Measurements from ENCODE around the gene DERL3.

GRCh38 chr22:23882370-23882769 lies 43.6 kb upstream of the DERL3 start:
- TF ChIP-seq REST (IDR thresholded peaks at IDR 0.05; ENCODE audit: insufficient read depth in 1 of 2, low read depth in 2 of 2, low read length in 1 of 2), result no peak
- TF ChIP-seq CTCF (IDR thresholded peaks at IDR 0.05), result no peak
